Measurements from ENCODE around the gene KPNA6. TPM values are rescaled to one million over a fixed set of nuclear protein-coding genes. Genes with fewer than 3 reads are reported as not detected.

Gene KPNA6
- total and polyA plus RNA-seq, 9 of the 15 experiments (the other 6 are each of a cell fraction or from before 2014, with no cell fraction given), result 20.1 to 54.6 (median 32.2) TPM

- TF ChIP-seq GTF2B (IDR thresholded peaks at IDR 0.05; ENCODE audit: extremely low read depth, insufficient read length), result no peak
- TF ChIP-seq ZNF449 (CRISPR knock-in tag; IDR thresholded peaks at IDR 0.05), result peak; percentile 84; the same call in 1 of the 2 replicates
- TF ChIP-seq C11orf30 (IDR thresholded peaks at IDR 0.05; ENCODE audit: low read depth), result no peak
- TF ChIP-seq HNRNPUL1 (IDR thresholded peaks at IDR 0.05; ENCODE audit: low read length), result no peak
- no peak for TF ChIP-seq DDX20 (tag; IDR thresholded peaks at IDR 0.05; ENCODE audit: low read depth)
- 0 out of 2 replicates have a peak, but pooled peaks have one; percentile 47 for TF ChIP-seq KLF1 (tag; IDR thresholded peaks at IDR 0.05)
- 0 out of 2 replicates have a peak, but pooled peaks have one; percentile 36 for TF ChIP-seq DPF2 (IDR thresholded peaks at IDR 0.05)
- no peak for TF ChIP-seq FOXA1 (IDR thresholded peaks at IDR 0.05; ENCODE audit: borderline replicate concordance)
- no peak for TF ChIP-seq ZC3H8 (IDR thresholded peaks at IDR 0.05)
- TF ChIP-seq ZBTB49 (CRISPR knock-in tag; IDR thresholded peaks at IDR 0.05; ENCODE audit: borderline replicate concordance), result no peak
- TF ChIP-seq ERF (CRISPR knock-in tag; IDR thresholded peaks at IDR 0.05), result no peak
- TF ChIP-seq PURB (CRISPR knock-in tag; IDR thresholded peaks at IDR 0.05; ENCODE audit: low read depth), result no peak
- TF ChIP-seq GTF2F1 (IDR thresholded peaks at IDR 0.05; ENCODE audit: low read depth, low read length), result no peak
- no peak for TF ChIP-seq POLR3G (IDR thresholded peaks at IDR 0.05; ENCODE audit: extremely low read depth, insufficient read length, insufficient replicate concordance)
- no peak for TF ChIP-seq ZZZ3 (IDR thresholded peaks at IDR 0.05)
- peak; percentile 51 for TF ChIP-seq ZFX (CRISPR knock-in tag; IDR thresholded peaks at IDR 0.05)
- TF ChIP-seq UBTF (IDR thresholded peaks at IDR 0.05; ENCODE audit: borderline replicate concordance in 1 of 2, low read depth in 2 of 2, low read length in 2 of 2), result peak in 1 of 2 experiments; percentile 64; a peak in 1 of 4 replicates
- TF ChIP-seq ZNF408 (CRISPR knock-in tag; IDR thresholded peaks at IDR 0.05; ENCODE audit: low read depth), result no peak
Observed at GRCh38 chr1:32201011-32201855, 93.4 kb downstream of the KPNA6 start (continued).
